ENCODE measurements around the gene TYROBP. TPM values are rescaled to one million over a fixed set of nuclear protein-coding genes. Genes with fewer than 3 reads are reported as not detected.
"Not testable (repeated sequence)": the region's sequence is repeated elsewhere in the genome, so short reads cannot be mapped to it uniquely, and the experiment has no call there.

TYROBP gene
- total RNA-seq, 1 experiment from 2014 or later = not detected

DNA sequence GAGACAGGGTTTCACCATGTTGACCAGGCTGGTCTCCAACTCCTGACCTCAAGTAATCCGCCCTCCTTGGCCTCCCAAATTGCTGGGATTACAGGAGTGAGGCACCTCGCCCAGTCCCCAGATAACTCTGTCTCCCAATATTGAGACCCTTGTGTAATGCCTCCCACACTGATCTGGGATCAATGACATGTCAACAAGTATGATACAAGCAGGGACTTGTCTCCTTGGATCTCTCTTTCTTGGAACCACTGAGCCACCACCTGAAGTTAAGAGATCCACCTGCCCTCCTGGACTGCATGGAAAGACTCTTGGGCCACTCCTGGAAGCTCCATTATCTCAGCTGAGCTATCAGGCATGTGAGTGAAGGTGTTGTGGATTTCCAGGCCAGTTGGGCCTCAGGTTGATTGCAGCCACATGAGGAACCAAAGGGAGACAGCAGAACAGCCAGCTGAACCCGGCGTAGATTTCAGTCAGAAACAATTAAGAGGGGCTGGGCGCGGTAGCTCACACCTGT lies 22.8 kb downstream of the TYROBP start:
- Histone ChIP-seq H3K27me3 (replicated peaks) (no peaks in the 10 kb centered on the region), H3K4me1 (replicated peaks) (no peaks in the 10 kb centered on the region), H3K27ac (no peak overlapping the region), H3K4me3 (no peak overlapping the region), H3K36me3 (peaks cover 26% of the 10 kb centered on the region), H3K9me3 (replicated peaks) (no peaks in the 10 kb centered on the region)
- no peak for DNase-seq (ENCODE audit: low read depth in 1 of 2, low spot score in 2 of 2)

DNA sequence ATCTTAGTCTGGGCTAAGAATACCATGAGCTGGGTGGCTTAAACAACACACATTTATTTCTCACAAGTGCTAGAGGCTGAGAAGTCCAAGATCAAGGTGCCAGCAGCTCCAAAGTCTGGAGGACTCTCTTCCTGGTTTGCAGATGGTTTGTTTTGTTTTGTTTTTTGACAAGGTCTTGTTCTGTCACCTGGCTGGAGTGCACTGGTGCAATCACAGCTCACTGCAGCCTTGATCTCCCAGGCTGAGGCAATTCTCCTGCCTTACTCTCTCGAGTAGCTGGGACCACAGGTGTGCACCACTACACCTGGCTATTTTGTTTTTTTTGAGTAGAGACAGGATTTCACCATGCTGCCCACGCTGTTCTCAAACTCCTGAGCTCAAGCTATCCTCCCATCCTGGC lies 24.2 kb downstream of the TYROBP start:
- peaks cover 8% of the 10 kb centered on the region for H3K27me3 ChIP-seq (replicated peaks)
- peaks cover 15% of the 10 kb centered on the region for H3K36me3 ChIP-seq
- no peak overlapping the region for H3K27ac ChIP-seq
- no peak for DNase-seq (ENCODE audit: low read depth in 1 of 2, low spot score in 2 of 2)
- H3K9me3 ChIP-seq (replicated peaks) = no peaks in the 10 kb centered on the region
- H3K4me3 ChIP-seq = no peak overlapping the region
- H3K4me1 ChIP-seq (replicated peaks) = no peaks in the 10 kb centered on the region

DNA sequence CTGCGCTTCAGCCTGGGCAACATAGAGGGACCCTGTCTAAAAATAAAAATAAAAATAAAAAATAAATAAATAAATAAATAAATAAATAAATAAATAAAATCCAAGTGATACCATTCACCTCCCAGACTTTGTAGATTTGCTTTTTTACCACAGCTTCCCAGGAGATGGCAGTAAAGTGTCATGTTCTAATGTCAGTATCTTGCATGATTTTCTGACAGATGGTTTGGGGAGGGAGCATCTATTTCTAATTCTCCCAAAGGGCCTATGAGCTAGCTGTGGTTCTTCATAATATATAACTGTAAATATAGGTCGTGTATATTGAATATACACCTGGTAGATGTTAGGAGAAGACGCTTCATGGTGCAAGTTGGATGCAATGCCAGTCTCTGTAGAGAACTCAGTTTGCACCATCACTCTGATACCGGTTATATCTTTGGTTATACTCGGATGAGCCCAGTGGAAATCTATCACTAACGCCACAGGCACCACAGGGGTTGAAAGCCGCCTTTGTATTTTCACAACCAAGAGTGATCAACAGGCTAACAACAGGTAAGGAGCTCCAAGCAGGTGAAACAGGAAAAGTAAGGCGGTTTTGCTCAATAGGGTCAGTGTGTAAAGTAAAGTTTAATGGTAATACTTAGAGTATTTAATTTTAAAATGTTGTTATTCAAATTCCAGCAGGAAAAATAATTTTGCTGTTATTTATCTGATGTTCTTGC lies 25.8 kb downstream of the TYROBP start:
- Histone ChIP-seq H3K4me3 (no peak overlapping the region), H3K36me3 (0 out of 2 replicates have a peak, but pooled peaks cover 3% of the 10 kb centered on the region), H3K27ac (no peak overlapping the region), H3K9me3 (replicated peaks) (no peaks in the 10 kb centered on the region), H3K27me3 (replicated peaks) (peaks cover 10% of the 10 kb centered on the region), H3K4me1 (replicated peaks) (no peaks in the 10 kb centered on the region)
- DNase-seq (ENCODE audit: low read depth in 1 of 2, low spot score in 2 of 2) = peak in 1 of 2 experiments; percentile 60

DNA sequence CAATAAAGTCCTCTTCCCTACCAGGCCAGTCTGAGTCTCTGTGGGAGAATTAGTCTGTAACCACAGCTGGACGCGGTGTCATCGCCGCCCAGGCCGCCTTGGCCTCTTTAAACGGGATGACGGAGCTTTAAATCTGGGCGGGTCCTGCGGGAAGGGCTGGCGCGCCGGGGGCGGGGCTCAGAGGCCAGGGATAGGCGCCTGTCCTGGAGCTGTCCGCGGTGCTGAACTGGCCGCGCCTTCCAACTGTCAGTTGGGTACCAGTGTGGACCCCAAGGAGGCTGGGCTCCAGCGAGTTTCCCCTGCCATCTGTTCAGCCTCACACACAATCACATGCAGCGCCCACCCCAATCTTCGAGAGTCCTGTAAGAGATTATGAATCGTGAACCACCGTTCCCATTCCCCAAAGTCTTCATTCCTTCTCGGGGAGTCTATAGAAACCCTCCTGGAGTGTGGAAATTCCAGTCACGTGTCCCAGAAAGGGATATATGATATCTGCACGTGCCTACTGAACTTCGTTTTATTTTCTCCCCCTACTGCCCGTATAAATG lies 28.3 kb downstream of the TYROBP start:
- no peaks in the 10 kb centered on the region for H3K9me3 ChIP-seq (replicated peaks)
- peaks cover 10% of the 10 kb centered on the region for H3K27me3 ChIP-seq (replicated peaks)
- no peak overlapping the region for H3K4me3 ChIP-seq
- H3K4me1 ChIP-seq (replicated peaks) = no peaks in the 10 kb centered on the region
- no peak overlapping the region for H3K27ac ChIP-seq
- DNase-seq (ENCODE audit: low read depth in 1 of 2, low spot score in 2 of 2) = peak; percentile 72 to 92
- H3K36me3 ChIP-seq = no peaks in the 10 kb centered on the region

DNA sequence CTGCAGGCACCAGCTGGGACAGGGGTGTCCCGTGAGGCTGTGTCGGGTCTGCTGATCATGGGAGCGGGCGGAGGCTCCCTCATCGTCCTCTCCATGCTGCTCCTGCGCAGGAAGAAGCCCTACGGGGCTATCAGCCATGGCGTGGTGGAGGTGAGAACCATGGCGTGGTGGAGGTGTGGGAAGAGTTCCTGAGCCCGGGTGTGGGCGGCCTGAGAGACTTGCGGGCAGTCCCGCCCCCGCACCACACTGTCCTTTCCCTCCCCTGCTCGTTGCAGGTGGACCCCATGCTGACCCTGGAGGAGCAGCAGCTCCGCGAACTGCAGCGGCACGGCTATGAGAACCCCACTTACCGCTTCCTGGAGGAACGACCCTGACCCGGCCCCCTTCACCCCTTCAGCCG lies 29.0 kb downstream of the TYROBP start:
- no peak for DNase-seq (ENCODE audit: low read depth in 1 of 2, low spot score in 2 of 2)
- no peaks in the 10 kb centered on the region for H3K9me3 ChIP-seq (replicated peaks)
- H3K4me3 ChIP-seq = no peak overlapping the region
- no peaks in the 10 kb centered on the region for H3K4me1 ChIP-seq (replicated peaks)
- no peaks in the 10 kb centered on the region for H3K36me3 ChIP-seq
- H3K27ac ChIP-seq = no peak overlapping the region
- peaks cover 10% of the 10 kb centered on the region for H3K27me3 ChIP-seq (replicated peaks)

DNA sequence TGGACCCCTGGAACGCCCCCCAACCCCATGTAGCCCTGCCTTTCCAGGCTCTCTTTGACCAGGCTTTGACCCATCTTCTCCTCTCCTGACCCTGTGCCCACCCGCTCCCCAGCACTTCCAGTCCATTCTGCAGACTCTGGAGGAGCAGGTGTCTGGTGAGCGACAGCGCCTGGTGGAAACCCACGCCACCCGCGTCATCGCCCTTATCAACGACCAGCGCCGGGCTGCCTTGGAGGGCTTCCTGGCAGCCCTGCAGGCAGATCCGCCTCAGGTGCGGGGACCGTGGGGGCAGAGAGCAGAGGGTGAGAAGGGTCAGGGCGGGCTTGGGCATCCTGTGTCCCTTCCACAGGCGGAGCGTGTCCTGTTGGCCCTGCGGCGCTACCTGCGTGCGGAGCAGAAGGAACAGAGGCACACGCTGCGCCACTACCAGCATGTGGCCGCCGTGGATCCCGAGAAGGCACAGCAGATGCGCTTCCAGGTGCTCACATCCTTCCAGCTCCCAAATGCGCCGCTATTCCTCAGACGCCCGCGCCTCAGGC lies 33.6 kb downstream of the TYROBP start:
- no peak for DNase-seq (ENCODE audit: low read depth in 1 of 2, low spot score in 2 of 2)
- H3K4me3 ChIP-seq = no peak overlapping the region
- H3K4me1 ChIP-seq (replicated peaks) = peaks cover 4% of the 10 kb centered on the region
- peaks cover 10% of the 10 kb centered on the region for H3K27me3 ChIP-seq (replicated peaks)
- H3K36me3 ChIP-seq = no peaks in the 10 kb centered on the region
- H3K9me3 ChIP-seq (replicated peaks) = no peaks in the 10 kb centered on the region
- H3K27ac ChIP-seq = no peak overlapping the region

DNA sequence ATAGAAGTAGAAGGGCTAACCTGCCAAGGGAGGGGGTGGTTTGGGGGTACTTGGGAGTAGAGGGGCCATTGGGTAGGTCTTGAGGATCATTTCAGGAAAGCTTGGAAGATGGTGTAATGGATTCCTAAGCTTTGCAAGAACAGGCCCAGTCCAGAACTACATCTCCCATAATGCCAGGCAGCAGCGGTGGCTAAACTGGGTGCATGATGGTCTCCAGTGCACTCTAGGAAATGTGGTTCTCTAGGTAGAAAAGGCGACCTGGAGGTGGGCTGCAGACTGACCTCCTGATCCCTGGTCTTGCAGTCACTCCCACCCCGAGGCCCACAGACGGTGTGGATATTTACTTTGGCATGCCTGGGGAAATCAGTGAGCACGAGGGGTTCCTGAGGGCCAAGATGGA lies 35.9 kb downstream of the TYROBP start:
- H3K27ac ChIP-seq = no peak overlapping the region
- no peaks in the 10 kb centered on the region for H3K36me3 ChIP-seq
- H3K27me3 ChIP-seq (replicated peaks) = peaks cover 15% of the 10 kb centered on the region; the same call in 1 of the 2 replicates
- no peaks in the 10 kb centered on the region for H3K9me3 ChIP-seq (replicated peaks)
- H3K4me3 ChIP-seq = no peak overlapping the region
- DNase-seq (ENCODE audit: low read depth in 1 of 2, low spot score in 2 of 2) = no peak
- peaks cover 20% of the 10 kb centered on the region for H3K4me1 ChIP-seq (replicated peaks)

DNA sequence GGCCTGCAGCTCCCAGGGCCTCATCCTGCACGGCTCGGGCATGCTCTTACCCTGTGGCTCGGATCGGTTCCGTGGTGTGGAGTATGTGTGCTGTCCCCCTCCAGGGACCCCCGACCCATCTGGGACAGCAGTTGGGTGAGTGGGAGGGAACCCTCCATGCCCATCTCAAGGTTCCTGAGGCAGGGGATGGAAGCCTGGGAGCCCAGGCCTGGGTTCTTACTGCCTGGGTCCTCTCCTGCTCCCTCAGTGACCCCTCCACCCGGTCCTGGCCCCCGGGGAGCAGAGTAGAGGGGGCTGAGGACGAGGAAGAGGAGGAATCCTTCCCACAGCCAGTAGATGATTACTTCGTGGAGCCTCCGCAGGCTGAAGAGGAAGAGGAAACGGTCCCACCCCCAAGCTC lies 36.5 kb downstream of the TYROBP start:
- Histone ChIP-seq H3K4me3 (no peak overlapping the region), H3K27me3 (replicated peaks) (peaks cover 15% of the 10 kb centered on the region; the same call in 1 of the 2 replicates), H3K27ac (no peak overlapping the region), H3K36me3 (no peaks in the 10 kb centered on the region), H3K9me3 (replicated peaks) (no peaks in the 10 kb centered on the region), H3K4me1 (replicated peaks) (peaks cover 20% of the 10 kb centered on the region)
- DNase-seq (ENCODE audit: low read depth in 1 of 2, low spot score in 2 of 2) = no peak

DNA sequence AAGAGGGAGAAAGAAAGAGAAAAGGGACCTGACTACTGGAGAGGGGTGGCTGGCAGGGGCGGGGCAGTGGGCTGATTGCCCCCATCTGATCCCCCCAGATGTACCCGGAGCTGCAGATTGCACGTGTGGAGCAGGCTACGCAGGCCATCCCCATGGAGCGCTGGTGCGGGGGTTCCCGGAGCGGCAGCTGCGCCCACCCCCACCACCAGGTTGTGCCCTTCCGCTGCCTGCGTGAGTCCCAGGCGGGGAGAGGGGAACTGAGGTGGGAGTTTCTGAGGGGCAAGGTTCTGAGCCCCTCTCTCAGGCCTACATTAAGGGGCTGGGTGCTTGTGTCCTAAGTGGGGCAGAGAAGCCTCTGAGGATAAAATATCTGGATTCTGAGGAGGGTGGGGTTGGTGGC lies 37.3 kb downstream of the TYROBP start:
- no peak overlapping the region for H3K4me3 ChIP-seq
- H3K27me3 ChIP-seq (replicated peaks) = peaks cover 17% of the 10 kb centered on the region; the same call in 1 of the 2 replicates
- H3K9me3 ChIP-seq (replicated peaks) = no peaks in the 10 kb centered on the region
- no peaks in the 10 kb centered on the region for H3K36me3 ChIP-seq
- peaks cover 20% of the 10 kb centered on the region for H3K4me1 ChIP-seq (replicated peaks)
- DNase-seq (ENCODE audit: low read depth in 1 of 2, low spot score in 2 of 2) = no peak
- no peak overlapping the region for H3K27ac ChIP-seq

DNA sequence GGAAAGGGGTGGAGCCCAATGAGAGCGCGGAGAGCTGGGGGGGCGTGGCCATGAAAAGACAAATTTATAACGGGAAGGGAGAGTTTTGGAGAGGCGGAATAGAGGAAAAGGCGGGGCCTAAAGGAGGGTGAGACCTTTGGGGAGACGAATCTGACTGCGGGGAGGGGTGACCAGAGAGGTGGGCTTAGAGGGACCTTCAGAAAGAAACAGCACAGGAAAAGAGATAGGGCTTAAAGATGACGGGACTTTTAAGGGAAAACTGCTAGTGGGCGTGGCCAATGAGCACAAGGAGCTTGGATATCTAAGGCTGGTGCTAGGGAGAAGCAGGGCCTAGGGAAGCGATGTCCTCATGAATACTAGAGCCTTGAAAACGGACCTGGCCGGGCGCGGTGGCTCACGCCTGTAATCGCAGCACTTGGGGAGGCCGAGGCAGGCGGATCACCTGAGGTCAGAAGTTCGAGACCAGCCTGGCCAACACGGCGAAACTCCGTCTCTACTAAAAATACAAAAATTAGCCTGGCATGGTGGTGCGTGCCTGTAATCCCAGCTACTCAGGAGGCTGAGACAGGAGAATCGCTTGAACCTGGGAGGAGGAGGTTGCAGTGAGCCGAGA lies 37.9 kb downstream of the TYROBP start:
- peaks cover 20% of the 10 kb centered on the region for H3K4me1 ChIP-seq (replicated peaks)
- H3K27ac ChIP-seq; DNase-seq (ENCODE audit: low read depth in 1 of 2, low spot score in 2 of 2); H3K9me3 ChIP-seq (replicated peaks); H3K36me3 ChIP-seq; H3K4me3 ChIP-seq: not testable (repeated sequence)
- H3K27me3 ChIP-seq (replicated peaks) = peaks cover 17% of the 10 kb centered on the region; the same call in 1 of the 2 replicates

DNA sequence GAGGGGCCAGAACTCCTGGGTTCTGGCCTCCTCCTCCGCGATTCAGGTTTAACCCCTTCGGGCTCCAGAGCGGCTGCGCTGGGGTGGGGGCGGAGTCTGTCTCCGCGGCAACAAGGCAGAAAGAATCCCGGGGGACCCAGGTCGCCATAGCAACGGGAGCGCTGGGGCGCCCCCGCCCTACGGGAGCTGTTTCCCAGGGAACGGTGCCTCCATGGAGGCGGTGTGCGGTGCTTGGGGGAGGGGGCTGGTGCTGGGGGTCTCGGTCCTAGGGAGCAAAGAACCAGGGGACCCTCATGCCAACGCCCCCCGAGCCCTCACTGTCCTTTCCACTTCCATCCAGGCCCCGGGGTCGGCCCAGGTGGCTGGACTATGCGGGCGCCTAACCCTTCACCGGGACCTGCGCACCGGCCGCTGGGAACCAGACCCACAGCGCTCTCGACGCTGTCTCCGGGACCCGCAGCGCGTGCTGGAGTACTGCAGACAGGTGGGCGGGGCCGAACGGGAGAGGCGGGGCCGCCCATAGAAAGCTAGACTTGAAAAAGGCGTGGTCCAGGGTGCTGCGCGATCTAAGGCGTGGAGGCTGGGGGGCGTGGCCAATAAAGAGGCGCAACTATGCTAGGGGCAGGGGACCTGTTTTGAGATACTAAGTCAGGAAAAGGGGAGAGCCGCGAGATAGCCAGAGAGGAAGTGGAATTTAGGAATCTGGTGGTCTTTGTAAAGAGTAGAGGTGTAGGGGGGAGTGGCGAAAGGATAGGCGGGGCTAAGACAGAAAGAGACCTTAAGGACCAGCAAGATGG lies 38.6 kb downstream of the TYROBP start:
- Histone ChIP-seq H3K36me3 (no peaks in the 10 kb centered on the region), H3K27me3 (replicated peaks) (peaks cover 17% of the 10 kb centered on the region; the same call in 1 of the 2 replicates), H3K4me1 (replicated peaks) (peaks cover 20% of the 10 kb centered on the region), H3K27ac (no peak overlapping the region), H3K9me3 (replicated peaks) (no peaks in the 10 kb centered on the region), H3K4me3 (no peak overlapping the region)
- peak; percentile 52 to 68 for DNase-seq (ENCODE audit: low read depth in 1 of 2, low spot score in 2 of 2)

DNA sequence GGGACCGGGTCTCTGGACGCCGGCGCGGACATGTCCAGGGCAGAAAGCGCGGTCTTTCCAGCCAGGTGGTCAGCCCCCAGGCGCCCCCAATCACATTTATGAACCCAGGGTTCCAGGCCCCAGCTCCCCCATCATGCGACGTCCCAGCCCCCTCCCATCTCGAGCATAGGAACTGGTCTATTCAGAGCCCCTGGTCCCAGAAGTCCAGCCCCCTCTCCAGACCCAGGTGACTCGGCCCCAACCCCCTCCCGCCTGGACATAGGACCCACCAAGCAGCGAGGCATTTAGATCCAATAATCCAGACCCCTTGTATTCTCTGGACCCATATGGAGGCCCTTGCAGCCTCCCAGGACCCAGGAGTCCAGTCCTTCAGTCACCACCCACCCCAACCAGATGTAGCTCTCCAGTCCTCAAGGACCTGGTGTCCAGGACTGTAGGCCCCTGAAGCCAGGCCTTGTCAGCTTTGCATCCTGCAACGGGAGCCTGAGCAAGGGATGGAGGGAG lies 39.2 kb downstream of the TYROBP start:
- peaks cover 17% of the 10 kb centered on the region; the same call in 1 of the 2 replicates for H3K27me3 ChIP-seq (replicated peaks)
- H3K27ac ChIP-seq = no peak overlapping the region
- DNase-seq (ENCODE audit: low read depth in 1 of 2, low spot score in 2 of 2) = no peak
- no peaks in the 10 kb centered on the region for H3K9me3 ChIP-seq (replicated peaks)
- H3K4me3 ChIP-seq = peak overlapping the region; percentile 44
- H3K4me1 ChIP-seq (replicated peaks) = peaks cover 20% of the 10 kb centered on the region
- H3K36me3 ChIP-seq = no peaks in the 10 kb centered on the region

DNA sequence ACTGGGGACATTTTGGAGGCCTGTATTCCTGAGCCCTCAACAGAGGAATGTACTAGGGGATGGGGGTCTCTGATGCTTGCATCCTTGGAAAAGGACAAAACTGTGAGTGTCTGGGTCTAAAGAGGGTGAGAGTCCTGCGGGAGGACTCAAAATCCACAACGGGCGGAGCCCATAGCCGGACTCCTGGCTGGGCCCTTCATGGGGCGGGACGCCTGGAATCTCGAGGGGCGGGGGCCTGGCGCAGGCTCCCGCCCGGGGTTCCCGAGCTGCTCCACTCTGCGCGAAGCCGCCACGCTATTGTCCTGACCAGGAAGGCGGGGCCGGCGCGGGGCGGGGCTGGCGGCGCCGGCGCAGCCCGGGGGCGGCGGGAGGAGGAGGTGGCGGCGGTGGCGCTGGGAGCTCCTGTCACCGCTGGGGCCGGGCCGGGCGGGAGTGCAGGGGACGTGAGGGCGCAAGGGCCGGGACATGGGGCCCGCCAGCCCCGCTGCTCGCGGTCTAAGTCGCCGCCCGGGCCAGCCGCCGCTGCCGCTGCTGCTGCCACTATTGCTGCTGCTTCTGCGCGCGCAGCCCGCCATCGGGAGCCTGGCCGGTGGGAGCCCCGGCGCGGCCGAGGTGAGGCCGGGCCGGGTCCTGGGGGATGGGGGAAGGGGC lies 39.8 kb downstream of the TYROBP start, which contains the start of gene APLP1:
Gene APLP1, plus strand, starts transcription at position 403 of the 651 bp plus-strand sequence. Its CDS starts 63 bp downstream, at position 466.
- Histone ChIP-seq H3K4me3 (peak within 1 kb of the TSS; percentile 44), H3K27ac (no peak within 1 kb of the TSS), H3K4me1 (replicated peaks) (peaks cover 20% of the 10 kb centered on the region), H3K9me3 (replicated peaks) (no peaks in the 10 kb centered on the region), H3K27me3 (replicated peaks) (peaks cover 17% of the 10 kb centered on the region; the same call in 1 of the 2 replicates), H3K36me3 (no peaks in the 10 kb centered on the region)
- peak; percentile 25 to 68 for DNase-seq (ENCODE audit: low read depth in 1 of 2, low spot score in 2 of 2)

All from SJSA1 (cell line).